ENCODE data around the gene CD55. TPM values are rescaled to one million over a fixed set of nuclear protein-coding genes. Genes with fewer than 3 reads are reported as not detected.

Gene CD55
- total and polyA plus RNA-seq, 9 donors: 32.8 to 237 (median 89.7) TPM

- Histone ChIP-seq H3K4me1 (ENCODE audit: insufficient read depth) (no peaks in the 10 kb centered on the region), H3K27me3 (no peaks in the 10 kb centered on the region), H3K27ac (no peak overlapping the region), H3K4me3 (no peak overlapping the region), H3K9me3 (no peaks in the 10 kb centered on the region), H3K36me3 (no peaks in the 10 kb centered on the region)
- intact Hi-C loops (cut with DNase I): no loop called here
- DNase-seq: no peak
- no peak for TF ChIP-seq POLR2A (IDR thresholded peaks at IDR 0.05)
- no peak for TF ChIP-seq EP300 (IDR thresholded peaks at IDR 0.05)
- no peak for TF ChIP-seq CTCF (IDR thresholded peaks at IDR 0.05)
Measured at GRCh38 chr1:207363871-207364270, 42.4 kb downstream of the CD55 start.

GRCh38 chr1:207364614-207365013 lies 43.1 kb downstream of the CD55 start:
- 71 to 88% (median 75%) methylated on average over 1 of the region's 1 CpG for WGBS, 3 donors
- Histone ChIP-seq H3K9me3 (no peaks in the 10 kb centered on the region), H3K4me3 (no peak overlapping the region), H3K27ac (no peak overlapping the region), H3K27me3 (no peaks in the 10 kb centered on the region), H3K36me3 (no peaks in the 10 kb centered on the region), H3K4me1 (ENCODE audit: insufficient read depth) (no peaks in the 10 kb centered on the region)
- no peak for DNase-seq
- TF ChIP-seq EP300 (IDR thresholded peaks at IDR 0.05) (no peak), POLR2A (IDR thresholded peaks at IDR 0.05) (no peak), CTCF (IDR thresholded peaks at IDR 0.05) (no peak)
- intact Hi-C loops (cut with DNase I): no loop called here

- no peak for DNase-seq
- intact Hi-C loops (cut with DNase I): no loop called here
- Histone ChIP-seq H3K36me3 (no peaks in the 10 kb centered on the region), H3K4me1 (ENCODE audit: insufficient read depth) (no peaks in the 10 kb centered on the region), H3K9me3 (no peaks in the 10 kb centered on the region), H3K4me3 (no peak overlapping the region), H3K27ac (no peak overlapping the region), H3K27me3 (no peaks in the 10 kb centered on the region)
- TF ChIP-seq EP300 (IDR thresholded peaks at IDR 0.05) (no peak), POLR2A (IDR thresholded peaks at IDR 0.05) (no peak), CTCF (IDR thresholded peaks at IDR 0.05) (no peak)
- WGBS, 3 donors: 95 to 98% (median 96%) methylated on average over 2 of the region's 2 CpGs
Measured at GRCh38 chr1:207365063-207365462, 43.6 kb downstream of the CD55 start.

GRCh38 chr1:207366022-207366421 lies 44.5 kb downstream of the CD55 start:
- Histone ChIP-seq H3K9me3 (no peaks in the 10 kb centered on the region), H3K4me3 (no peak overlapping the region), H3K27ac (no peak overlapping the region), H3K36me3 (no peaks in the 10 kb centered on the region), H3K27me3 (no peaks in the 10 kb centered on the region), H3K4me1 (ENCODE audit: insufficient read depth) (no peaks in the 10 kb centered on the region)
- no peak for TF ChIP-seq EP300 (IDR thresholded peaks at IDR 0.05)
- no peak for TF ChIP-seq CTCF (IDR thresholded peaks at IDR 0.05)
- TF ChIP-seq POLR2A (IDR thresholded peaks at IDR 0.05): no peak
- intact Hi-C loops (cut with DNase I): no loop called here
- 71 to 82% (median 74%) methylated on average over 2 of the region's 2 CpGs for WGBS, 3 donors
- no peak for DNase-seq

GRCh38 chr1:207388721-207389120 lies 67.2 kb downstream of the CD55 start:
- intact Hi-C loops (cut with DNase I): no loop called here
- Histone ChIP-seq H3K4me3 (no peak overlapping the region), H3K4me1 (ENCODE audit: insufficient read depth) (no peaks in the 10 kb centered on the region), H3K27ac (no peak overlapping the region), H3K9me3 (no peaks in the 10 kb centered on the region), H3K36me3 (no peaks in the 10 kb centered on the region), H3K27me3 (no peaks in the 10 kb centered on the region)
- DNase-seq: no peak
- TF ChIP-seq EP300 (IDR thresholded peaks at IDR 0.05): no peak
- no peak for TF ChIP-seq CTCF (IDR thresholded peaks at IDR 0.05)
- no peak for TF ChIP-seq POLR2A (IDR thresholded peaks at IDR 0.05)
